ENCODE data around the gene ZBTB3. TPM values are rescaled to one million over a fixed set of nuclear protein-coding genes. Genes with fewer than 3 reads are reported as not detected.
A peak's percentile ranks its signal among the peaks of the same experiment; 100 is the strongest.

The ZBTB3 gene
- total and polyA plus RNA-seq, 2 of the 8 experiments (the other 6 are each of a cell fraction or from before 2014, with no cell fraction given), result 30.2 to 76.9 TPM

GRCh38 chr11:62791501-62792201, 37.7 kb upstream of the ZBTB3 start, which contains the start of gene TMEM223 (continued):
- TF ChIP-seq ATF2 (IDR thresholded peaks at IDR 0.05; ENCODE audit: low read length) (no peak), GTF2F1 (IDR thresholded peaks at IDR 0.05; ENCODE audit: borderline replicate concordance, low read depth, low read length) (no peak), KDM5A (IDR thresholded peaks at IDR 0.05; ENCODE audit: low read length) (peak; percentile 74; the same call in 1 of the 2 replicates), ATF3 (IDR thresholded peaks at IDR 0.05; ENCODE audit: insufficient read depth, low read depth, low read length) (no peak), SUZ12 (IDR thresholded peaks at IDR 0.05; ENCODE audit: low read length) (no peak), SIX5 (IDR thresholded peaks at IDR 0.05; ENCODE audit: low read depth, low read length) (no peak), CHD2 (IDR thresholded peaks at IDR 0.05; ENCODE audit: low read length) (no peak), SRF (IDR thresholded peaks at IDR 0.05; ENCODE audit: low read depth, low read length) (no peak), JUND (IDR thresholded peaks at IDR 0.05; ENCODE audit: low read length) (no peak), RNF2 (IDR thresholded peaks at IDR 0.05; ENCODE audit: borderline replicate concordance, low read depth, low read length, missing control alignments, poor library complexity, severe bottlenecking) (no peak), HDAC6 (IDR thresholded peaks at IDR 0.05; ENCODE audit: low read depth, low read length) (no peak), CREB1 (IDR thresholded peaks at IDR 0.05) (no peak; the same call in 1 of the 2 replicates), SP2 (IDR thresholded peaks at IDR 0.05; ENCODE audit: low read length) (no peak), FOSL1 (IDR thresholded peaks at IDR 0.05; ENCODE audit: insufficient read depth, low read depth, low read length) (no peak), RAD21 (IDR thresholded peaks at IDR 0.05 in 1 of 2, conservative IDR thresholded peaks at IDR 0.05 in 1 of 2; ENCODE audit: low read depth in 2 of 2, low read length in 2 of 2) (no peak), EGR1 (IDR thresholded peaks at IDR 0.05; ENCODE audit: borderline replicate concordance, low read depth, low read length) (no peak), EZH2 (IDR thresholded peaks at IDR 0.05; ENCODE audit: low read depth, low read length, severe bottlenecking) (no peak), NRF1 (IDR thresholded peaks at IDR 0.05; ENCODE audit: low read depth, low read length) (no peak), MAFK (IDR thresholded peaks at IDR 0.05; ENCODE audit: low read depth, low read length) (no peak)
